ENCODE data around the gene THRB. TPM values are rescaled to one million over a fixed set of nuclear protein-coding genes. Genes with fewer than 3 reads are reported as not detected.

Gene THRB
- total RNA-seq, 1 donor from 2014 or later = 0.31 TPM

- ChIA-PET POLR2A (no interaction called here), CTCF (no interaction called here)
- Mint-ChIP-seq H3K4me1 (no peaks in the 10 kb centered on the region), H3K4me3 (no peak overlapping the region), H3K36me3 (ENCODE audit: low read depth) (no peaks in the 10 kb centered on the region), H3K27ac (no peak overlapping the region), H3K9me3 (no peaks in the 10 kb centered on the region), H3K27me3 (peaks cover 2% of the 10 kb centered on the region)
- intact Hi-C loops (cut with micrococcal nuclease) = no loop called here
- TF ChIP-seq CTCF (IDR thresholded peaks at IDR 0.05) = no peak
- DNase-seq (no peak), ATAC-seq (ENCODE audit: low read depth) (no peak)
These were observed 40.3 kb downstream of the THRB start for GRCh38 chr3:24454393-24454792.

DNA sequence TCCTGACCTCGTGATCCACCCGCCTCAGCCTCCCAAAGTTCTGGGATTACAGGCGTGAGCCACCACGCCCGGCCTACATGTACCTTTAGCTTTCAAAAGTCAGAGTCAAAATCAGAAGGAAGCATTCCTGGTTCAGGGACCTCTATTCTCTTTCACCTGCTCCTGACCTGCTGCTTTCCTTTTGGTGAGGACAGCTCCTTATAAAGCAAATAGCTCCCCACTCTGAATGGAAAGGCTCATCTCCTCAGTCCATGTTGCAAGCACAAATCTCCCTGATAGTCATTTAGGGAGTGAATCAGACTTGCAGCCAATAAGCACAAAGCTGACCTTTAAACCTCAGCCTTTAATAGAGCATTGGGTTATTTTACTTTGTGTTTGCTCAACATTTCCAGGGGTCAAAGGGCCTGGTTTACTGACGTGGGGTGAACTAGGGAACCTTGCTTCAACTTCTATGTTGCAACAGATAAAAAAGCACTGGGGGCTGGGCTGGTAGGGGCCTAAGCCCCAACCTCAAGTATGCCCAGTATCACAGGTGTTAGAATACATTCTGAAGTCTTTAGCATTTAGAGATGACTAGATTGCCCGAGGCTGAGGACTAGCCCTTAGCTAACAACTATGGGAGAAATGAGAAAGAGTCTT, 43.1 kb downstream of the THRB start:
- ChIA-PET CTCF (no interaction called here), POLR2A (no interaction called here)
- no peak for ATAC-seq (ENCODE audit: low read depth)
- no peak for TF ChIP-seq CTCF (IDR thresholded peaks at IDR 0.05)
- intact Hi-C loops (cut with micrococcal nuclease) = no loop called here
- Mint-ChIP-seq H3K4me1 (no peaks in the 10 kb centered on the region), H3K4me3 (no peak overlapping the region), H3K9me3 (no peaks in the 10 kb centered on the region), H3K36me3 (ENCODE audit: low read depth) (no peaks in the 10 kb centered on the region), H3K27ac (no peak overlapping the region), H3K27me3 (peaks cover 2% of the 10 kb centered on the region)
- no peak for DNase-seq

DNA sequence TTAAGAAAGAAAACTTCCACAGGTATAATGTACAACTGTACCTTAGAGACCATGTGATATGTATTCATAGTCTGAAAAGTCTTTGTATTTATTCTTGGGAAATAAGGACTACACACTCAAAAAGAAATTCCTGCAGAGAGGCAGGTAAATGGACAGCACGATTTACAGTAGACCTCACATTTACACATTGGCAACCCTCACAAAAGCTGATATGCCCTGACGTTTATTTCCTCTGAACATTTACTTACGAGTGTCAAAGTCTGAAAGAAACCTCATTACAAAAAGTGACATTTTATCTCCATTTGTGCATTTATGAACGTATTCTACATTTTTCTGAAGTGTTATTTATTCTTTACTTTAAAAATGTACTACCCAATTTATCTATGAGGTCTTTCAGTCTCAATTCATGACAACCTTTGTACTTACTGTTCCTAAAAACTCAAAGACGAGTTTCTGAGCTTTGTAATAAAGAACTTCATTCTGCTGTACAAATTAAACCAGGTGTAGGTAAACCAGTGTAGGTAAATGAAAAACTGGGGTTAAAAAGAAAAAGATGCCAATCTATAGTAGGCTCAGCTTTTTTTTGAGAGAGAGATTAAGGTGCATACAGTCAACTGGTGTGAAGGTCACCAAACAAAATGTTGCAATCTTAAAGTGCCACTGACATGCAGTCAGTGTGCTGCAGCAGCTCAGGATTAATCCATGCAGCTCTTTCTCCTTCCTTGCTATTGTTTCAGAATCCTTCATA, 44.3 kb downstream of the THRB start:
- no peak for TF ChIP-seq CTCF (IDR thresholded peaks at IDR 0.05)
- Mint-ChIP-seq H3K27ac (no peak overlapping the region), H3K27me3 (peaks cover 2% of the 10 kb centered on the region), H3K36me3 (ENCODE audit: low read depth) (no peaks in the 10 kb centered on the region), H3K9me3 (no peaks in the 10 kb centered on the region), H3K4me1 (no peaks in the 10 kb centered on the region), H3K4me3 (no peak overlapping the region)
- intact Hi-C loops (cut with micrococcal nuclease) = no loop called here
- ATAC-seq (ENCODE audit: low read depth) (no peak), DNase-seq (no peak)
- ChIA-PET CTCF (no interaction called here), POLR2A (interaction anchor here (0.5 kb wide), 1 partner anchor 460 kb away, joined by 3 read pairs; no protein-coding TSS in a partner anchor)

DNA sequence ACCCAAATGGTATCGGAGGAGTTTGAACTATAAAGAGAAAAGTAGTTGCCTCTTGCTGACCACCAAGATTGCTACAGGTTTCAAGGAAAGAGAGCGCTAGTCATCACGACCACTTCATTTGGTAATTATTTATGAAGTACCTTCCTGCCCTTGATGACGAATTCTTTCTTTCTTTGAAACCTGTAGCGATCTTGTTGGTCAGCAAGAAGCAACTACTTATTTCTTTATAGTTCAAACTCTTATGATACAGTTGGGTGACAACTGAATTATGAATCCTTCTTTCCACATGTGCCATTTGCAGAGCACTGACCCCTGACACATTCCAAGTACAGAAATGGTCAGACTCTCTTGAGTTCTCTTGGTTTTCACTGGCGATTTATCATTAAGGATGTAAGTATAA, 46.8 kb downstream of the THRB start:
- Mint-ChIP-seq H3K4me1 (no peaks in the 10 kb centered on the region), H3K9me3 (no peaks in the 10 kb centered on the region), H3K27ac (no peak overlapping the region), H3K36me3 (ENCODE audit: low read depth) (no peaks in the 10 kb centered on the region), H3K4me3 (no peak overlapping the region), H3K27me3 (no peaks in the 10 kb centered on the region)
- TF ChIP-seq CTCF (IDR thresholded peaks at IDR 0.05) = no peak
- DNase-seq (no peak), ATAC-seq (ENCODE audit: low read depth) (no peak)
- ChIA-PET CTCF (no interaction called here), POLR2A (no interaction called here)
- intact Hi-C loops (cut with micrococcal nuclease) = no loop called here

DNA sequence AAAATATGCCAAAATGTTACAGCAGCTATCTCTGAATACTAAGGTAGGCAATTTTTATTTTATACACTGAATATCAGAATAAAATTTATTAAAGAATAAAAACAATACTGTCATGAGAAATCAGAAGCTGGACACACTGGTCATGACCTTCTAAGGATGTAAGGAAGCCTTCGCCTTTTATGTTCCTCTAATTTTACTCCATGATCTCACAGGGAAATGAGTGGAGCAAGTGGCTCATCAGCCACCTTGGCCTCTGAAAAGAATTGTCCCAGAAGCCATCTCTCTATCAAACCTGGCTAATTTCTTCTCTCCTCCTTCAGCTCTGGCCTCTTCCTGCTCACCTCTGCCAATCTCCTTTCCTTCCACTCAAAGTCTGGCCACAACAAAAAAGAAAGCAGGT, 48.6 kb downstream of the THRB start:
- no peak overlapping the region for H3K4me3 Mint-ChIP-seq
- DNase-seq (no peak), ATAC-seq (ENCODE audit: low read depth) (no peak)
- no peak for TF ChIP-seq CTCF (IDR thresholded peaks at IDR 0.05)
- ChIA-PET POLR2A (no interaction called here), CTCF (no interaction called here)
- no peaks in the 10 kb centered on the region for H3K36me3 Mint-ChIP-seq (ENCODE audit: low read depth)
- H3K27ac Mint-ChIP-seq = no peak overlapping the region
- intact Hi-C loops (cut with micrococcal nuclease) = no loop called here
- no peaks in the 10 kb centered on the region for H3K4me1 Mint-ChIP-seq
- no peaks in the 10 kb centered on the region for H3K27me3 Mint-ChIP-seq
- no peaks in the 10 kb centered on the region for H3K9me3 Mint-ChIP-seq
